K562 (cell line): ENCODE data around the gene TNRC6B. TPM values are rescaled to one million over a fixed set of nuclear protein-coding genes. Genes with fewer than 3 reads are reported as not detected.
A peak's percentile ranks its signal among the peaks of the same experiment; 100 is the strongest.

Experiments
- CTCFL ChIP-seq: IDR thresholded peaks from 2 replicates; pipeline ENCODE4 v1.6.1; 2011; ENCODE audit warnings: borderline replicate concordance, low read depth, mild to moderate bottlenecking, moderate library complexity, low read length; ENCODE audit not compliant: insufficient read depth, poor library complexity, severe bottlenecking
- ERF ChIP-seq: fragments of 450-650 bp; formaldehyde crosslinking; IDR thresholded peaks from 2 replicates; pipeline ENCODE4 v1.4.0; 2020; ENCODE audit warnings: mild to moderate bottlenecking, mixed read lengths
- L3MBTL2 ChIP-seq: fragments of 450-650 bp; IDR thresholded peaks from 2 replicates; pipeline ENCODE4 v1.6.1; 2016; ENCODE audit warnings: mild to moderate bottlenecking, moderate library complexity
- MEF2A ChIP-seq: IDR thresholded peaks from 2 replicates; pipeline ENCODE4 v1.6.1; 2011; ENCODE audit warnings: low read depth, mild to moderate bottlenecking, low read length, moderate library complexity; ENCODE audit not compliant: control insufficient read depth
- MGA ChIP-seq: fragments of 450-650 bp; IDR thresholded peaks from 2 replicates; pipeline ENCODE4 v1.6.1; 2016; ENCODE audit warnings: mild to moderate bottlenecking, moderate library complexity
- RBM39 ChIP-seq: fragments of 200-400 bp; formaldehyde crosslinking; optimal IDR thresholded peaks from 2 replicates; pipeline ENCODE3; 2018; ENCODE audit warnings: low read depth, low read length
- TFAP4 ChIP-seq: sonication (generic); formaldehyde crosslinking; IDR thresholded peaks from 2 replicates; pipeline ENCODE4 v1.8.0; 2022; ENCODE audit warnings: missing genetic modification reagents, mild to moderate bottlenecking, moderate library complexity, borderline replicate concordance
- polyA plus RNA-seq, 8 experiments: library from polyadenylated mRNA; depleted of rRNA in 4 of 8; stranded (reverse) in 5 of 8; unstranded in 3 of 8; fragments of >200 nt; fragmentation: Nextera tagmentation in 2 of 8; fragmentation: Illumina TruSeq in 1 of 8; extraction: Ambion mirVana in 2 of 8; extraction: Trizol in 1 of 8; gene quantifications; 2 replicates each; pipeline versions ENCODE4 v1.2.1 to v1.2.3, GENCODE V29; 2011 to 2014; ENCODE audit warnings: inconsistent platforms in 1 of 8, missing spikeins in 1 of 8
- total RNA-seq, 7 experiments: library from RNA; depleted of rRNA in 6 of 7; stranded (reverse); fragments of >200 nt in 6 of 7; fragmentation: Illumina TruSeq in 2 of 7; extraction: Trizol in 2 of 7; gene quantifications; 2 replicates each; pipeline versions ENCODE4 v1.2.1 to v1.2.3, GENCODE V29; 2011 to 2021; ENCODE audit warnings: low replicate concordance in 1 of 7

Gene TNRC6B
- total and polyA plus RNA-seq, 9 of the 15 experiments (the other 6 are each of a cell fraction or from before 2014, with no cell fraction given): 0.96 to 18.8 (median 10.8) TPM

GRCh38 chr22:40346185-40347118, 168.7 kb downstream of the TNRC6B start, which contains the start of gene ADSL (continued):
- TF ChIP-seq MGA (peak; percentile 74), MEF2A (no peak), L3MBTL2 (peak; percentile 88), CTCFL (peak; percentile 41), TFAP4 (CRISPR knock-in tag) (peak; percentile 81; the same call in 1 of the 2 replicates), RBM39 (no peak), ERF (CRISPR knock-in tag) (0 out of 2 replicates have a peak, but pooled peaks have one; percentile 7)
